Bronchial smooth muscle cell (primary cell): ENCODE results near the gene PCDHGB1. TPM values are rescaled to one million over a fixed set of nuclear protein-coding genes. Genes with fewer than 3 reads are reported as not detected.

ENCODE experiments used
- total RNA-seq: library from RNA; depleted of rRNA; stranded (reverse); fragments of >200 nt; gene quantifications from 2 replicates; pipeline ENCODE4 v1.2.1, GENCODE V29; 2014

Gene PCDHGB1
- total RNA-seq, 1 donor from 2014 or later, result 3.8 TPM

GRCh38 chr5:141397756-141398551 lies 48.1 kb downstream of the PCDHGB1 start, which contains the start of gene PCDHGB5:
PCDHGB5 (plus strand) TSS chr5:141397947; CDS start chr5:141398128, 181 bp downstream.

Other genes starting within 250 kb of the PCDHGB1 start
- 0.16 and 0.52 TPM in 2 replicates for gene PCDHB3, start 249.6 kb upstream of the PCDHGB1 start, total RNA-seq
- 0.94 TPM in 1 of 2 replicates, not detected in the other for gene PCDHB4, start 228.3 kb upstream of the PCDHGB1 start, total RNA-seq
- gene PCDHB5, start 214.9 kb upstream of the PCDHGB1 start, total RNA-seq, result 0.32 and 3.3 TPM in 2 replicates
- 0.16 and 0.17 TPM in 2 replicates for gene PCDHB6, start 200.0 kb upstream of the PCDHGB1 start, total RNA-seq
- 0.32 and 0.60 TPM in 2 replicates for gene PCDHB7, start 177.5 kb upstream of the PCDHGB1 start, total RNA-seq
- 0.32 and 0.69 TPM in 2 replicates for gene PCDHB8, start 172.3 kb upstream of the PCDHGB1 start, total RNA-seq
- 0.16 and 2.1 TPM in 2 replicates for gene PCDHB16, start 167.7 kb upstream of the PCDHGB1 start, total RNA-seq
- gene PCDHB9, start 162.9 kb upstream of the PCDHGB1 start, total RNA-seq, result 0.16 and 0.69 TPM in 2 replicates
- gene PCDHB10, start 157.7 kb upstream of the PCDHGB1 start, total RNA-seq, result 0.47 and 1.4 TPM in 2 replicates
- gene PCDHB11, start 150.5 kb upstream of the PCDHGB1 start, total RNA-seq, result 0.16 and 0.69 TPM in 2 replicates
- 0.16 and 0.86 TPM in 2 replicates for gene PCDHB12, start 141.4 kb upstream of the PCDHGB1 start, total RNA-seq
- gene PCDHB13, start 136.2 kb upstream of the PCDHGB1 start, total RNA-seq, result 0.32 and 0.94 TPM in 2 replicates
- 0.63 and 2.6 TPM in 2 replicates for gene PCDHB14, start 126.8 kb upstream of the PCDHGB1 start, total RNA-seq
- gene PCDHB15, start 104.7 kb upstream of the PCDHGB1 start, total RNA-seq, result 0.32 and 0.60 TPM in 2 replicates
- 0.32 TPM in 1 of 2 replicates, not detected in the other for gene SLC25A2, start 46.0 kb upstream of the PCDHGB1 start, total RNA-seq
- gene TAF7, start 29.3 kb upstream of the PCDHGB1 start, total RNA-seq, result 67.1 and 89.5 TPM in 2 replicates
- 1.3 and 1.9 TPM in 2 replicates for gene PCDHGA1, start 19.6 kb upstream of the PCDHGB1 start, total RNA-seq
- gene PCDHGA2, start 11.3 kb upstream of the PCDHGB1 start, total RNA-seq, result 2.3 and 4.9 TPM in 2 replicates
- gene PCDHGA3, start 6.3 kb upstream of the PCDHGB1 start, total RNA-seq, result 1.0 and 1.9 TPM in 2 replicates
- gene PCDHGA4, start 4.9 kb downstream of the PCDHGB1 start, total RNA-seq, result 1.1 and 4.7 TPM in 2 replicates
- 3.0 and 4.1 TPM in 2 replicates for gene PCDHGB2, start 9.9 kb downstream of the PCDHGB1 start, total RNA-seq
- gene PCDHGA5, start 14.1 kb downstream of the PCDHGB1 start, total RNA-seq, result 1.6 and 2.0 TPM in 2 replicates
- gene PCDHGB3, start 20.1 kb downstream of the PCDHGB1 start, total RNA-seq, result 5.1 and 5.4 TPM in 2 replicates
- 2.4 and 3.9 TPM in 2 replicates for gene PCDHGA6, start 23.8 kb downstream of the PCDHGB1 start, total RNA-seq
- 5.7 and 11.5 TPM in 2 replicates for gene PCDHGA7, start 32.6 kb downstream of the PCDHGB1 start, total RNA-seq
- 26.7 and 34.0 TPM in 2 replicates for gene PCDHGB4, start 37.6 kb downstream of the PCDHGB1 start, total RNA-seq
- gene PCDHGA8, start 42.5 kb downstream of the PCDHGB1 start, total RNA-seq, result 3.5 and 4.4 TPM in 2 replicates
- 33.0 and 33.1 TPM in 2 replicates for gene PCDHGB5, start 47.8 kb downstream of the PCDHGB1 start, total RNA-seq
- gene PCDHGA9, start 52.7 kb downstream of the PCDHGB1 start, total RNA-seq, result 2.9 and 3.8 TPM in 2 replicates
- 3.0 and 3.7 TPM in 2 replicates for gene PCDHGB6, start 57.9 kb downstream of the PCDHGB1 start, total RNA-seq
- gene PCDHGA10, start 62.9 kb downstream of the PCDHGB1 start, total RNA-seq, result 2.3 and 7.1 TPM in 2 replicates
- gene PCDHGB7, start 67.6 kb downstream of the PCDHGB1 start, total RNA-seq, result 5.2 and 9.9 TPM in 2 replicates
- gene PCDHGA11, start 71.0 kb downstream of the PCDHGB1 start, total RNA-seq, result 7.0 and 12.0 TPM in 2 replicates
- 7.4 and 15.8 TPM in 2 replicates for gene PCDHGA12, start 80.4 kb downstream of the PCDHGB1 start, total RNA-seq
- gene PCDHGC3, start 125.9 kb downstream of the PCDHGB1 start, total RNA-seq, result 55.5 and 158 TPM in 2 replicates
- gene PCDHGC4, start 134.9 kb downstream of the PCDHGB1 start, total RNA-seq, result 3.2 and 3.3 TPM in 2 replicates
- gene PCDHGC5, start 139.0 kb downstream of the PCDHGB1 start, total RNA-seq, result 3.5 and 4.4 TPM in 2 replicates